Colon (tissue), 2 donors: Measurements from ENCODE around the gene TXNRD2.
"Not testable (repeated sequence)": the region's sequence is repeated elsewhere in the genome, so short reads cannot be mapped to it uniquely, and the experiment has no call there.

Experiments used
- FAIRE-seq: peaks from 2 replicates; lab custom pipeline; 2012; peaks lifted over from hg19 to GRCh38; lab: Jason Lieb, UNC
- donor health status: control.
- donor health status: control.

Gene TXNRD2

DNA sequence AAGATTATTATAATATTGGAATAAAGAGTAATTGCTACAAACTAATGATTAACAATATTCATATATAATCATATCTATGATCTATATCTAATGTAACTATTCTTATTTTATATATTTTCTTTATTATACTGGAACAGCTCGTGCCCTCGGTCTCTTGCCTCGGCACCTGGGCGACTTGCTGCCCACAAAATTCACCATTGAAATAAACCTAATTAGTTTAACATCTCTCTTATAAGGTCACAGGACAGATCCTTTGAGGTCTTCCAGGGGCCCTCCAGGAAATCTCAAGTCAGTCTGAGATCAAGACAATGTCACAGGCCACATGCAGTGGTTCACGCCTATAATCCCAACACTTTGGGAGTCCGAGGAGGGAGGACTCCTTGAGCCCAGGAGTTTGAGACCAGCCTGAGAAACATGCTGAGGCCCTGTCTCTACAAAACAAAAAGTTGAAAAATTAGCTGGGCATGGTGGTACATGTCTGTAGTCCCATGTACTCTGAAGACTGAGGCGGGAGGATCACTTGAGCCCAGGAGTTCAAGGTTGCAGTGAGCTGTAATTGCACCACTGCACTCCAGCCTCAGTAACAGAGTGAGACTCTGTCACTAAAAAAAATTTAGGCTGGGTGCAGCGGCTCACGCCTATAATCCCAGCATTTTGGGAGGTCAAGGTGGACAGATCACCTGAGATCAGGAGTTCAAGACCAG lies 6.6 kb upstream of the TXNRD2 start:
- FAIRE-seq: no peak

DNA sequence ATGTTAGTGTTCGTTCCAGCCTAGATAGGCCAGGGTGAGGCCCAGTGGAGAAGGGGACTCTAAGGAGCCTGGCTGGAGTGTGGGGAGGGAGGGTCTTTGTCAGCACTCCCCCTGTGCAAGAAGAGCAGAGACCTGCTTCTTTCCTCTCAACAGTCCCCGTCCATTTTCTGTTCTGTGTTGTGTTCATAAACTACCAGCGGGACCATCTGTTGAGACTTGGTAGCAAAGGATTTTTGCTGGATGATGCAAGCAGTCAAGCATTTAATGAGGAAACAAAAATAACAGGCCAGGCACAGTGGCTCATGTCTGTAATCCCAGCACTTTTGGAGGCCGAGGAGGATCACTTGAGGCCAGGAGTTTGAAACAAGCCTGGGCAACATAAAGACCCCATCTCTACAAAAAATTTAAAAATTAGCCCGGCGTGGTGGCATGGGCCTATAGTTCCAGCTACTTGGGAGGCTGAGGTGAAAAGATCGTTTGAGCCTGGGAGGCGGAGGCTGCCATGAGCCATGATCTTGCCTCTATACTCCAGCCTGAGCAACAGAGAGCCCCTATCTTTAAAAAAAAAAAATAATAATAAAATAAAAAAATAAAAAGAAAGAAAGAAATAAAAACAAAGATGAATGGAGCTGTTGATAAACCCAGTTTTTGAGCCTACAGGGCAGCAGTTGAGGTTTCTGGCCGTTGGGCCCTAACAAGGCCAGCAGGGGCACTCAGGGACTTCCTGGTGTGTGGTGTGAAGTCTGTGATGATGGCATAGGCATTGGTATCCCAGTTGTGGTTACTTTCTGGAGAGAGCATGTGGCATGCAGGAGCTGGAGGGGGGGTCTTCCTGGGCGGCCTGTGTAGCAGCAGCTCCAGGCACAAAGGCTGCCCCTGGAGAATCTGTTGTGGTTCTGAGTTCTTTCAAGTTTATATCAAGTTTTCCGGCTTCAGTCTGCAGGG lies 1.7 kb upstream of the TXNRD2 start:
- FAIRE-seq: no peak

DNA sequence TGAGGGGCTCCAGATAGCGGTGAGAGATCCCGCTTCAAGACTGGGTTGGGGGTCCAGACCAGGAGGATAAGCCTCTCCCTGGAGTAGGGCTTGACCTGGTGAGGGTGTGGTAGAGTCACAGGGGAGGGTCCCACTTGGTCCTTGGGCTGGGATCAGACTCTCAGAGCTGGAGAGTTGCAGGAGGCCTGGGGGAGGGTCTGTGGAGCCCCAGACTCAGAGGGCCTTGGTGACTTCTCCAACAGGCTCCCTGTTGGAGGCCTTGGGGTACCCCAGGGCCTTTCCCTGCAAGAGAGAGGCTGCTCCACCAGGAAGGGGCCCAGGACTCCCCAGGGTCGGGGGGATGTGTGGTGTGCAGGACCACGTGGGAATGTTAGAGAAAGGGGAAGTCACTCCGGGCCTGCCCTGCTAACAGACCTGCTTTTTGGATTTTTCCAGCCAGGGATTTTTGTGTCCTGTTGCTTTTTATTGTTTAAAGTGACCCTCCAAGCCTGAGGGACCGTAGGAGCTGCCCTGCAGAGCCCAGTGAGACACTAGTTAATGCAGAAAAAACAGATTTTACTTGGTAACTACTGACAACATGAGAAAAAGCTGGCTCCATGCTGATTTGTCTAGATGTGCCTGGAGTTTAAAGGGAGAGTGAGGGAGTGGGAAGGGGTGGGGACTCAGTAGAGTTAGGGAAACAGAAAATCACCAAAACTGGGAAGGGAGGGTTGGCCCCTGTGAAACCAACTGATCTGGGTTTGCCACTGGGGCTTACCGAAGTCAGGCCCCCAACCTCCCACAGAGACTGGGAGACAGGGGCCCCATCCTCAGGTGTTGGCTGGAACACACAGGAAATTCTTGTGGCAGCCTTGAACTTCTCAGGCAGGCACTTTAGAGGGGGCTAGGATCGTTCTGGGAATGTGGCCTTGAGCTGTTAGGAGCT lies 801 bp upstream of the TXNRD2 start:
- FAIRE-seq: no peak

DNA sequence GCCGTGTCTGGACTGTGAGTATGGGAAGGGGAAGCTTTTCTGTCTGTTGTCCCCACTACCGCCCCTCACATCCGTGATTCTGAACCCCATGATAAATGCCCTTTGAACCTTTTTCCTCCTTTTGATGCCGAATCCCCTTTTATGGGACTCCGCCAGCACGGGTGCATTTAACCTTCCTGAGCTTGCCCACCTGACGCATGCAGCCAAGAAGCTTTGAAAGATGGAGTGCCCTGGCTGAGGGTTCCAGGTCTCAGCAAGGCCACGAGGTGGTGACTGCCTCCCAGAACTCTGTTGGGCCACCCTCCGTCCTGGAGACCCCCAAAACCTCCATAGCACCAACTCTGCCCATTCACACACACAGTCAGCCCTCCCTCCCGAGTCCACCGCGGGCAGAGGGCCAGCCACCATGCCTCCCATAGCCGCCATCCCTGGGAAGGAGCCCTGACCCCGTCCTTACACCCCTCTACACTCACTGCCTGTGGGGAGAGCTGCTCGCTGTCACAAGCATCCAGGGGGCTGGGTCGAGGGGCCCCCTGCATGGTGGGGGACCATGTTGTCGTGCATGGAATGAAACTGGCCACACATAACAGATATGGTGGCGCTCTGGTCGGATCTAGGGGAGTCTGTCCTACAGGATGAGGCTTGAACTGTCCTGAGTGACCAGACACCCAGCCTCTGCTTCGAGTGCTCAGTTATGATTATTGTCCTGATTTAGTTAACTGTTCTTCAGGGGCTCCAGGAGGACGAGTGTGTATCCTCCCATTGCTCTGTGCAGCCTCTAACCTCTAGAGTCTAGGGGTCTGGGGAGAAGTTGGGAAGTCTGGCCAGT lies 868 bp downstream of the TXNRD2 start:
- FAIRE-seq: no peak

DNA sequence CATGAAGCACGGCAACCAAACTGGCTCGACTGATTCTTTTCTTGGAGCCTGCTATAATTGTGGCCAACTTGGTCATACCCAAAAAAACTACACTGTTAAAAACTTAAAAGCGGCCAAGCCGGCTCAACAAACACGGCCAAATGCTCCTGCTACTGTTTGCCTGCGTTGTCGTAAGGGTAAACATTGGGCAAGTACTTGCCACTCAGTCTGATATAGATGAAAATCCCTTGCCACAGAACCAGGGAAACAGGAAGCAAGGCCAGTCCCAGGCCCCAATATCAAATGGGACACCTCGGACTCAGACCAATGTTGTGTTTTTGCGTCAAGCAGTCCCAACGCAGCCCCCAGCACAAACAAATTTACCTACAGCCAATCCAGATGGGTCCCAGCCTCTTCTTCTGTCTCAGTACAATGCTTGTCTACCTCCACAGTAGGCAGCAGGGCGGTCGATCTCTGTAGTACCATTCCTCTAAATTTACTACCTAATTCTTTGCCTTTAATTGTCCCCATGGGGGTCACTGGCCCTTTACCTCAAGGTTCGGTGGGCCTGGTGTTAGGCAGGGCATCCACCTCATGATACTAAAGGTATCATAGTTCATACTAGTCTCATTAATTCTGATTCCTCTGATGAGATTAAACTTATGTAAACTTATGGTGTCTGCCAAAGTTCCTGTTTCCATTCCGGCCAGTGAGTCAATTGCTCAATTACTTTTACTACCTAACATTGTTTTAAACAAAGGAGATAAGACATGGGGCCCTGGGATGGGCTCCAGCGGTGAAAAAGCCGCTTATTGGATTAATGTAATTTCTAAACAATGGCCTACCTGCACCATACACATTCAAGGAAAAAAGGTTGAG lies 3.8 kb downstream of the TXNRD2 start:
- no peak for FAIRE-seq

DNA sequence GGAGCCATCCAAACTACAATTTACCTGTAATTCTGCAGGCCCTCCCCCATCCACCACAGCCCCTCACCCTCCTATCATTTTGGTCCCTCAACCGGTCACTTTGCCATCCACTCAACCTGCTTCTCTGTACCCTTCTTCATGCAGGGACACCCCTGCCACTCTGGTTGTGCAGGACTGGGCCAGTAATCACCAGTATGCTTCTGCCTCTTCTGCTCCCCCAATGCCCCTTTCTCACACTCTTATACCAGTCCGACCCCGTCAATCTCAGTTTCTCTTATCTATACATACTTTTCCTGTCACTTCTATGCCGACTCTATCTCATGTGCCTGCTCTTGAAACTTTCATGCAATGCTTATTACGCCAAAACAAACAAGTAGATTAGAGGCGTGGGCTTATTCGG lies 5.1 kb downstream of the TXNRD2 start:
- no peak for FAIRE-seq

DNA sequence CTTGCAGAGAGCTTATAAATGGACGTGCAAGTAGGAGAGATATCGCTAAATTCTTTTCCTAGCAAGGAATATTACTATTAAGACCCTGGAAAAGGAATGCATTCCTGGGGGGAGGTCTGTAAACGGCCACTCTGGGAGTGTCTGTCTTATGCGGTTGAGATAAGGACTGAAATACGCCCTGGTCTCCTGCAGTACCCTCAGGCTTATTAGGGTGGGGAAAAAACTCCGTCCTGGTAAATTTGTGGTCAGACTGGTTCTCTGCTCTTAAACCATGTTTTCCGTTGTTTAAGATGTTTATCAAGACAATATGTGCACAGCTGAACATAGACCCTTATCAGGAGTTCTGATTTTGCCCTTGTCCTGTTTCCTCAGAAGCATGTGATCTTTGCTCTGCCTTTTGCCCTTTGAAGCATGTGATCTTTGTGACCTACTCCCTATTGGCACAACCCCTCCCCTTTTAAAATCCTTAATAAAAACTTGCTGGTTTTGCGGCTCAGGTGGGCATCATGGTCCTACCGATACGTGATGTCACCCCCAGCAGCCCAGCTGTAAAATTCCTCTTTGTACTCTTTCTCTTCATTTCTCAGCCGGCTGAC lies 6.4 kb downstream of the TXNRD2 start:
- FAIRE-seq: not testable (repeated sequence)

DNA sequence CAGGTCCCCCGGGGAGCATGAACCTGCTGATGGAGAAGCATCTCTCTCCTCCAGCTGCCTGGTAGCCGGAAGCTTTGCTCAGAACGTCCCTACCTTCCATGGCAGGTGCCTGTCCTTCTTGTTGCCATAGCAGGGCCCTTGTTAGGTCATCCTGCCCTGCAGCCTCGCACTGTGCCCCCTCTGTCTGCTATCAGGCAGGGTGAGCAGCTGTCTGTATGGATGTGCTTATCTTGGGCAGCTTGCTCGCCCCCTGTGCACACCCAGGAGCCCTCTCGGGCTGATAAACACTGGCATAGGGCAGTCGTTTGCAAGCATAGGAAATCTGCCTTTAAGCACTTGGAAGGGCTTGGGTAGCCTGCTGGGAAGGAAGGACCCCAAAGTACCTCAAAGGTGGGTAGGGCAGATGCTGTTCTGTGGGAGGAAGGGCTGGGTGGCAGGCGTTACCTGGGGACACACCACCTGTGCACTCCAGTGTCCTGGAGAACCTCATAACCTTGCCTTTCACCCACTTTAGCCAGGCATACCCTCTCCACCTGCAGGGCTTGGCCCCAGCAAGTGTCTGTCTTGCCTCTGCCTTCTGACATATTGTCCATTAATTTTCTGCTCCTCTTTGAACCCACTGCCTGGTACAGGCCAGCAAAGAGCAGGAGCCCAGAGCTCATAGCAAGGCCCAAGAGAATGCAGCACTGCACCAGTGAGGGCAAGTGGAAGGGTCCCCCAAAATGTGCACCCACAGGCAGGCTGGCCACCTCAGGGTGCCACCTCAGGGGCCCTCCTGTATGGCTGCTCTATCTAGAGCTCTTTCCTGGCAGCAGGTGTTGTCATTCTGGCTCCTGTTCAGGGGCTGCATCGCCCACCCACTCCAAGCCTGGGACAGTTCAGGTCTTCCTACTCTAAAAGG lies 8.0 kb downstream of the TXNRD2 start:
- no peak for FAIRE-seq

DNA sequence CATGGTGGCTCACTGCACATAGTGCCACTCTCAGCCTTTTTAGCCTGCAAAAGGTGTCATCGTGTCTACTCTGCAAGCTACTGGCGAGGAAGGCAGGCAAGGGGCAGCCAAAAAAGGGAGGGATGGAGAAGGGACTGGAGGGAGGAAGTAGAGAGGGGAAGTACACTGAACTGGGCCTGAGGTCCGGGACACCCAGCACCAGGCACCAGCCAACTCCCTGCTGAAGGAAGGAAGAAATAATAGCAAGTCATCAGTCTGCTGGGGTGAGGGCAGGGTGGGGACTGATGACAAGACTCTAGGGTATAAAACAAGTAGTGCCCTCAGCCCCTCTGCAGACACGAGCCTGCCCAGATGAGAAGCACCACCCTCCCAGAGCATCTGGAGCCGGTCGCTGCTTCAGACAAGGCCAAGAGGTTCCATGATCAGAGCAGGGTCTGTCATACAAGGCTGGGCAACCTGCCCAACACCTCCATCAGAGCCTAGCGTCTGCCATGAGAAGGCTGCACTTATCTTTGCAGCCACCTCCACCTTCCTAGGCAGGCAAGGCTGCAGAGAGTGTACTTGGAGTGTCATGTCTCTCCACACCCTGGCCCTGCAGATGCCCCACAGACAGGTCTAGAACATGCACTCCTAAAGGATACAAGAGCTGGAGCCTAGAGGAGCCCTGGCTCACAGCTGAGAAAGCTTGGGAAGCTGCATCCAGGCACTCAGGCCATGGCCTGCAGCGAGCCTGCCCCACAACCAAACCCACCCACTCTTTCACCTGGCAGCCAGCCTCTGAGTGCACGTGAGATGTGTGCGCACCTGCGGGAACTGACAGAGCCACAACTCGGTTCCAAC lies 9.0 kb downstream of the TXNRD2 start:
- FAIRE-seq: no peak

DNA sequence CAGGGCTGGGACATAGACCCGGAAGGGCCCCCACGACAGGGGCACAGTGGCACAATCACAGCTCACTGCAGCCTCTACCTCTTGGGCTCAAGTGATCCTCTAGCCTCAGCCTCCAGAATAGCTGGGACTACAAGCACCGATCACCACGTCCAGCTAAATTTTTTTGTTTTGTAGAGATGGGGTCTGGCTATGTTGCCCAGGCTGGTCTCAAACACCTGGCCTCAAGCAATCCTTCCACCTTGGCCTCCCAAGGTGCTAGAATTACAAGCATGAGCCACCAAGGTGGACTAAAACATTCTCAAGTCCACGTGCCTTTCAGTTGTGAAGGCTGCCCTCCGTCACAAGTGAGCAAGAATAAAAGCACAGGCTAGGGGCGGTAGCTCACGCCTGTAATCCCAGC lies 10.1 kb downstream of the TXNRD2 start:
- no peak for FAIRE-seq

DNA sequence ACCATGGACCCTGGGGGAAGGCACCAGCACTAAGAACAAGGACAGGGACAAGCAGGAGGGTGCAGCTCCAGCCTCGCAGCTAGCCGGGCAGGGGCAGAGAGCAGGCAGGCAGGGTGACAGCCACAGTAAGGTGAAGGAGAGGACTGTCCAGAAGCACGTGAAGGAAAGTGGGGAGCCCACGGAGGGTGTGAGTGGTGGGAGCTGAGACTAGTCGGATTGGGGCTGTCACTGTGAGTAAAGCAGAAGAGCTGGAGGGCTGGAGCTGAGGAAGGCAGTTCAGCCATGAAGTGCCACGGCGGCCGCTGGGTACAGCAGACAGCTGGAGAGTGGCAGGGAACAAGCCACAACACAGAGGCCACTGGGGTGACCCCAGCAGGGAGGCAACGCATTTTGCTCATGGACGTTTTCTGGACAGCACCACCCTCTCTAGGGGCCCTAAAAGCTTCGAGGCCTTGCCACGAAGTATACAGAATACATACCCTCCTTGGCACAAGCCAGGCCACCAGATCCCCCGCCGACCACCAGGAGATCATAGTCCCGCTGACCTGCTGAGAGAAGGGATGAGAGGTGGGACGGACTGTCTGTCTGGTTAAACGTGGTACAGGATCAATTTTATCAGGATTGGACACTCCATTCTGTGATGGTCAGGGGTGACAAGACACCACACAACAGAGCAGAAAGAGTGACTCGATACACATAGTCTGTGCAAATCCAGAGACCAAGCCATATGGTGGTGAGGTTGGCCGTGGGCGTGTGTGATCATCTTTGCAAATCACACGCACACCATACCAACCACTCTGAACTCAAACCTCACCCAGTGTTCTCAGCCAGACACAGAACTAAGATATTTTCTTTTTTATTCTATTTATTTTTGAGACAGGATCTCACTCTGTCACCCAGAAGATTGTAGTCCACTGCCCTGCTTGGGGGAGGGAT lies 10.8 kb downstream of the TXNRD2 start:
- no peak for FAIRE-seq

DNA sequence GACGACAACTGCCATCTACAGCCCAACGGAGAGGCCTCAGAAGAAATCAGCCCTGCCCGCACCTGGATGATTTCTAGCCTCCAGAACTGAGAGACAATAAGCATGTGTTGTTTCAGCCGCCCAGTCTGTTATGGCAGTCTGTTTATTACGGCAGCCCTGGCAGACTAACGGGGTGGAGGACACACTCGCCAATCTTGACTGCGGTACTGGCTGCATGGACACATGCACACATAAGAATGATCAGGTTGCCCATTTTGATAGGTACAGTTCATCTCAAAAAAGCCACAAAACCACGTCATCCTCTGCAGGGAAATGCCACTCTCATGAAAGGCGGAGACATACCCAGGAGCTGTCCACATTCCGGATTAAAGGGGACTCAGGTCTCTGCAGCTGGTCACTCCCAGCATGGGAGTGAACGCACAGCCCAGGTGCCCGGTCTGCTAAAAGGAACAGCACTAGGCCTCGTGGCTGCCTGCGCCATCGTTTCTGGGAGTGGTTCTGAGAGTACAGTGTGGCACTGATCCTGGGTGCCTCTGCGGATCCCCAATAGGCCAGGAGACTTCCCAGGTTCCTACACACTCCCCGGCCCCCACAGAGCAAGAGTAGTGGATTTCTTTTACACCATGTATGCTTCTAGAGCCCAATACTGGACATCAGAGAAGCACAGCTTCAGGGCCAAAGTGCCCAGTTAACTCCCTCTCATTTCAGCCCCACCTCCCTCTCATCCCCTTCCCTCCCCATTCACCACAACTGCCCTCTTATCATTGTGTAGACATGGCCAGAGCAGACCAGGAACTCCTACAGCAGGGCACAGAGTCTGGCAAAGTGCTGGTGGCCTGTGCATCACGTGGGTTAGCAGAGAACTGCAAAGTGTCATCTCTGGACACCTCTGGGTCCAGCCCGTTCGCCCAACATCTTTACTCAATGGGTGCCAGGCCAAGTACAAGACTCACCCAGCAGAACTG lies 11.8 kb downstream of the TXNRD2 start:
- no peak for FAIRE-seq

DNA sequence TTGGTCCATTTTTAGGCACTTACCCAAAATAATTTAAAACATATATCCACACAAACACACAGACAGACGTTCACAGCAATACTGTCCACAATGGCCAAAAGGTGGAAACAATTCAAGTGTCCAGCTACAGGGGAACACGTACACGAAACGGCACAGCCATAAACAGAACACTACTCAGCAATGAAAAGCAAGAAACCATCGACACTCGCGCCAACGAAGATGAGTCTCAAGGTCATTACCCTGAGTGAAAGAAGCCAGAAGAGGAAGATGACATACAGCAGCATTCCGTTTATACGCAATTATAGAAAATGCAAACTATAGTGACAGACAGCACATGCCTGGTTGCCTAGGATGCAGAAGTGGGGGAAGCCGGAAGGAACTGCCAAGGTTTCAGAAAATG lies 13.4 kb downstream of the TXNRD2 start:
- no peak for FAIRE-seq

DNA sequence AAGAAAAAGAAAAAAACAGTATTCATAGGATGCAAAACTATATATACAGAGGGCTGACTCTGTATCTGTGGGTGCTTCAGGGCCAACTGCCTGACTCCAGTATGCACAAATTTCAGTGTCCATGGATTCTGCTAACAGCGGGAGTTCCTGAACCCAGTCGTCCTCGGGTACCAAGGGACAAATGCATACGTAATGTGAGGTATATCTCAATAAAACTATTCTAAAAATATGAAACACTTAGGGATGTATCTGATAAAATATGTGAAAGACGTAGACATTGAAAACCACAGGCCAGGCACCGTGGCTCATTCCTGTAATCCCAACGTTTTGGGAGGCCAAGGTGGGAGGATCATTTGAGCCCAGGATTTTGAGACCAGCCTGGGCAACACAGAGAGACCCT lies 13.9 kb downstream of the TXNRD2 start:
- no peak for FAIRE-seq

DNA sequence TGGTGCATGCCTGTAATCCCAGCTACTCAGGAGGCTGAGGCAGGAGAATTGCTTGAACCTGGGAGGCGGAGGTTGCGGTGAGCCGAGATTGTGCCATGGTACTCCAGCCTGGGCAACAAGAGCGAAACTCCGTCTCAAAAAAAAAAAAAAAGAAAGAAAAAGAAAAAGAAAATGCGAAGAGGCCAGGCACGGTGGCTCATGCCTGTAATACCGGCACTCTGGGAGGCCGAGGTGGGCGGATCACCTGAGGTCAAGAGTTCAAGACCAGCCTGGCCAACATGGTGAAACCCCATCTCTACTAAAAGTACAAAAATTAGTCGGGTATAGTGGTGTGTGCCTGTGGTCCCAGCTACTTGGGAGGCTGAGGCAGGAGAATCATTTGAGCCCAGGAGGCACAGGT lies 15.6 kb downstream of the TXNRD2 start:
- FAIRE-seq: not testable (repeated sequence)
